IPS-18a (cell line): ENCODE results near the gene SGCE.
"Not testable (repeated sequence)": the region's sequence is repeated elsewhere in the genome, so short reads cannot be mapped to it uniquely, and the experiment has no call there.

Experiments
- H3K27ac ChIP-seq: one replicate; pipeline ENCODE4 v1.5.1; 2013; ENCODE audit warnings: low read length
- H3K27me3 ChIP-seq: one replicate; pipeline ENCODE4 v1.6.1; 2013; ENCODE audit warnings: mild to moderate bottlenecking, low read length; ENCODE audit not compliant: control insufficient read depth, insufficient read depth
- H3K36me3 ChIP-seq: one replicate; pipeline ENCODE4 v1.6.1; 2013; ENCODE audit warnings: low read depth, low read length; ENCODE audit not compliant: control insufficient read depth
- H3K4me1 ChIP-seq: one replicate; pipeline ENCODE4 v1.6.1; 2013; ENCODE audit warnings: low read depth, low read length; ENCODE audit not compliant: control insufficient read depth
- H3K4me3 ChIP-seq: one replicate; pipeline ENCODE4 v1.5.1; 2013; ENCODE audit warnings: low read length
- H3K9ac ChIP-seq: one replicate; pipeline ENCODE4 v1.6.1; 2013; ENCODE audit warnings: mild to moderate bottlenecking, low read length, moderate library complexity
- H3K9me3 ChIP-seq: one replicate; pipeline ENCODE4 v1.6.1; 2013; ENCODE audit warnings: low read depth, low read length; ENCODE audit not compliant: control insufficient read depth

The SGCE gene

DNA sequence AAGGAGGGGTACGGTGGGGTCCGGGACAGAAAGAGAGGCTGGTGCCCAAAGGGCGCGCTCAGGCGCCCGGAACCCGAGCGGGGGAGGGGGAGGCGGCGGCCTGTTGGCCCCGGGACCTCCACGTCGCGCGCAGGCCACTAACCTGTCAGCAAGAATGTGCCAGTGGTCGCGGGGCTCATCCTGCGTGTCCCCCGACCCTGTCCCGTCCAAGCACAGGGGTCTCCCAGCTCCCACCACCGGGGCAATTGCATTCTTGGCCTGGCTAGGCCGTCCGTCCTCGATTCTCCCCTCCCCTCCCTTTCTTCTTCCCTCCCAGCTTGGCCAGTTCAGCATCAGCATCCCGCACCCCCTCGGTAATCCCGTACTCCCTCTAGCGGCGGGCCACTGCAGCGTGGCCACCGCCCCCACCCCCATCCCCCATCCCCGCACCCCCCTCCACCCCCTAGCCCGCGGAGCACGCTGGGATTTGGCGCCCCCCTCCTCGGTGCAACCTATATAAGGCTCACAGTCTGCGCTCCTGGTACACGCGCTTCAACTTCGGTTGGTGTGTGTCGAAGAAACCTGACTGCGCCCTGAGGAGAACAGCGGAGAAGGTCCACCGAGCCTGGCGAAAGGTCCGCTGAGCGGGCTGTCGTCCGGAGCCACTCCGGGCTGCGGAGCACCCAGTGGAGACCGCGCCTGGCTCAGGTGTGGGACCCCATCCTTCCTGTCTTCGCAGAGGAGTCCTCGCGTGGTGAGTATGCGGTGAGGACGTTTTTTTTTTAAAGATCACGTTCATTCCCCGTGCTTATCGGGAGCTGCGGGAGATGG is at the start of gene SGCE:
Gene SGCE, minus strand, starts transcription at position 286 of the 810 bp plus-strand sequence. Its CDS starts 35 bp downstream, at position 251.
- Histone ChIP-seq H3K27ac (peak within 1 kb of the TSS; percentile 34), H3K4me3 (peak within 1 kb of the TSS; percentile 72), H3K36me3 (no peaks in the 10 kb centered on the region), H3K4me1 (peaks cover 13% of the 10 kb centered on the region), H3K9ac (peak within 1 kb of the TSS; percentile 48), H3K27me3 (peaks cover 22% of the 10 kb centered on the region), H3K9me3 (no peaks in the 10 kb centered on the region)

DNA sequence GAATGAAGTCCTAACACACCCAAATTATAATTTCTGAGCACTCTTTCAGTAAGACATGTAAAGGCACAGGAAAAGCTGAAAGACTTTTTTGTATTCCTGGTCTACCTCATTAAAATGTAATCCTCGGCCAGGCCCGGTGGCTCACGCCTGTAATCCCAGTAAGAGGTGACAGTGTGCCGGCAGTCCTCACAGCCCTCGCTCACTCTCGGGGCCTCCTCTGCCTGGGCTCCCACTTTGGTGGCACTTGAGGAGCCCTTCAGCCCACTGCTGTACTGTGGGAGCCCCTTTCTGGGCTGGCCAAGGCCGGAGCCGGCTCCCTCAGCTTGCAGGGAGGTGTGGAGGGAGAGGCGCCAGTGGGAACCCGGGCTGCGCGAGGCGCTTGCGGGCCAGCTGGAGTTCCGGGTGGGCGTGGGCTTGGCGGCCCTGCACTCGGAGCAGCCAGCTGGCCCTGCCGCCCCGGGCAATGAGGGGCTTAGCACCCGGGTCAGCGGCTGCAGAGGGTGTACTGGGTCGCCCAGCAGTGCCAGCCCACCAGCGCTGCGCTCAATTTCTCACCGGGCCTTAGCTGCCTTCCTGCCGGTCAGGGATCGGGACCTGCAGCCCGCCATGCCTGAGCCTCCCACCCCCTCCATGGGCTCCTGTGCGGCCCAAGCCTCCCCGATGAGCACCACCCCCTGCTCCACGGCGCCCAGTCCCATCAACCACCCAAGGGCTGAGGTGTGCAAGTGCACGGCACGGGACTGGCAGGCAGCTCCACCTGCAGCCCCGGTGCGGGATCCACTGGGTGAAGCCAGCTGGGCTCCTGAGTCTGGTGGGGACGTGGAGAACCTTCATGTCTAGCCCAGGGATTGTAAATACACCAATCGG is 49.5 kb upstream of the SGCE start:
- not testable (repeated sequence) for H3K27ac ChIP-seq, H3K9me3 ChIP-seq, H3K9ac ChIP-seq, H3K27me3 ChIP-seq, H3K36me3 ChIP-seq, H3K4me3 ChIP-seq
- peaks cover 11% of the 10 kb centered on the region for H3K4me1 ChIP-seq

- H3K9me3 ChIP-seq, result no peaks in the 10 kb centered on the region
- H3K27me3 ChIP-seq, result no peaks in the 10 kb centered on the region
- H3K9ac ChIP-seq, result peak overlapping the region; percentile 8
- peak overlapping the region; percentile 22 for H3K27ac ChIP-seq
- peaks cover 11% of the 10 kb centered on the region for H3K4me1 ChIP-seq
- H3K4me3 ChIP-seq, result no peak overlapping the region
- H3K36me3 ChIP-seq, result no peaks in the 10 kb centered on the region
Observed at GRCh38 chr7:94701555-94701973, 45.6 kb upstream of the SGCE start.

- H3K27ac ChIP-seq, result no peak overlapping the region
- H3K9ac ChIP-seq, result no peak overlapping the region
- no peaks in the 10 kb centered on the region for H3K27me3 ChIP-seq
Observed at GRCh38 chr7:94700926-94701554, 45.1 kb upstream of the SGCE start.

GRCh38 chr7:94698275-94698674 is 42.3 kb upstream of the SGCE start:
- Histone ChIP-seq H3K9me3 (no peaks in the 10 kb centered on the region), H3K27ac (no peak overlapping the region), H3K9ac (no peak overlapping the region), H3K4me1 (peaks cover 11% of the 10 kb centered on the region), H3K4me3 (no peak overlapping the region), H3K36me3 (no peaks in the 10 kb centered on the region), H3K27me3 (no peaks in the 10 kb centered on the region)

More at GRCh38 chr7:94700926-94701554, 45.1 kb upstream of the SGCE start:
- H3K36me3 ChIP-seq, result no peaks in the 10 kb centered on the region
- no peak overlapping the region for H3K4me3 ChIP-seq
- H3K9me3 ChIP-seq, result no peaks in the 10 kb centered on the region
- H3K4me1 ChIP-seq, result peaks cover 11% of the 10 kb centered on the region

DNA sequence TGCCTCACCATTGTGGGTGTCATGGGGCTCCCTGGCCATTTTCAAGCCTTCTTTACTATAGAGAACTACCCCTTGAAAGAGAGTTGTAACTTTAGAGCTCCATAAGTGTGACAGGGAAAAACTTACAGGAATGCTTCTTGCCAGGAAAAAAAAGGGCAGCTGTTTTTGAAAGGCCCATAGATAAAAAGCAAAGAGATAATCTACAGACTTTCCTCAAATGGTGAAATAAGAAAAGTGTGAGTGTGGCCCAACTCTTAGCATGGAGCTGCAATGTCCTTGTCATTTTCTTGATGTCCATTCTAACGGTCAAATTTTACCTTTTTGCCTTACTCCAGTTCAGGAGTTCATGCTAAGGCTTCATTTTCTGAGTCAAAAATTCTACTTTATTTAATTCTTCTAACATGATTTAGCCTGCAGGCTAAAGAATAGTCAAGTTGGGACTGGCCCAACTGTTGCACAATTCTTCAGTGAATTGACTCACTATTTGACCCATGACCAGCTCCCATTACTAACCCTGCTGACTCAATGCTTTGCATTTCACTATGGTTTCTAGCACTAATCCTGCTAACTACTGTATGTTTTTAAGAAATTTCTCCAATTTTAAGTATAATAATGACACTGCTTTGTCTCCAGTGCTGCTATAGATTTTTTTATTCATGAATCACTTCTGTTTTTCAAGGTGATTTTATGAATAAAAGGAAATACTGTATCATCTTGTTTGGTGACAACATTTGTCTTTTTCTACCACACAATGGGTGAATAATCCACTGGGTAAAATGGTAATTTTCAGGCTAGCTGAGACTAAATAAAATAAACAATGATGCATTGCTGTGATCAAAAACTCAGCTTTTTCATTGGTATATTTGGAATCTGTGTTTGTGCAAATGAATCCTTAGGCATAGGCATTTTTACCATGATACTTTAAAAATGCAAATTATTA is 41.4 kb upstream of the SGCE start:
- Histone ChIP-seq H3K36me3 (no peaks in the 10 kb centered on the region), H3K4me1 (peaks cover 8% of the 10 kb centered on the region), H3K4me3 (no peak overlapping the region), H3K27me3 (no peaks in the 10 kb centered on the region), H3K9ac (no peak overlapping the region), H3K9me3 (no peaks in the 10 kb centered on the region), H3K27ac (no peak overlapping the region)

- Histone ChIP-seq H3K9me3 (no peaks in the 10 kb centered on the region), H3K4me3 (no peak overlapping the region), H3K27me3 (no peaks in the 10 kb centered on the region), H3K27ac (no peak overlapping the region), H3K4me1 (no peaks in the 10 kb centered on the region), H3K36me3 (no peaks in the 10 kb centered on the region), H3K9ac (no peak overlapping the region)
Observed at GRCh38 chr7:94687810-94688209, 31.9 kb upstream of the SGCE start.

DNA sequence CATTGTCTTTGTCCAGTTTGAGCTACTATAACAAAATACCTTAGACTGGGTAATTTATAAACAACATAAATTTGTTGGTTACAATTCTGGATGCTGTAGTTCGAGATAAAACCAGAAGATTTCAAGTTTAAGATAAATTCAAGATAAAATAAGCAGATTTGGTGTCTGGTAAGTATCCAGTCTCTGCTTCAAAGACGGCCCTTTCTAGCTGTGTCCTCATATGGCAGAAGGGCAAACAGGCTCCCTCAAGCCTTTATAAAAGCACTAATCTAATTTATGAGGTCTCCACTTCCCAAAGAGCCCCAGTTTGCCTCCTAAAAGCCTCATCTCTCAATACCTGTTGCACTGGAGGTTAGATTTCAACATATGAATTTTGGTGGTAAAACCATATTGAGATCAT is 31.1 kb upstream of the SGCE start:
- Histone ChIP-seq H3K9me3 (no peaks in the 10 kb centered on the region), H3K36me3 (no peaks in the 10 kb centered on the region), H3K4me1 (no peaks in the 10 kb centered on the region), H3K9ac (no peak overlapping the region), H3K4me3 (no peak overlapping the region), H3K27ac (no peak overlapping the region), H3K27me3 (no peaks in the 10 kb centered on the region)

DNA sequence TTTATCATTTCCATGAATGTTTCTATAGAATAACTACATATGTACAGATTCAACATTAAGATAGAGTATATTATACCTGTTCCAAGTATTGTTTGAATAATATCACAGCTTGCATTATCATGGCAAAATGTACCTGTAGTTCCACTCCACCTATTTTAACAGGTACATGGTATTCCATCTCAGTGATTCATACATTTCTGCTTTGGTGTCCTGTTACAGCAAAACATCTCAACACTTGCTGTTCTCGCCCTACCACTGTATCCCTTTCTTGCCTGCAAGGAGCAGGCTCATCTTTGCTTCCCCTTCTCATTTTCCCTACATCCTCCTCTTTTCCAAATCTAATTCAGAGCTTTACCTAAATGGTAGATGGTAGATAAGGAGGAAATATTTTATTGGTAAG is 27.1 kb upstream of the SGCE start:
- Histone ChIP-seq H3K9ac (no peak overlapping the region), H3K4me3 (no peak overlapping the region)

DNA sequence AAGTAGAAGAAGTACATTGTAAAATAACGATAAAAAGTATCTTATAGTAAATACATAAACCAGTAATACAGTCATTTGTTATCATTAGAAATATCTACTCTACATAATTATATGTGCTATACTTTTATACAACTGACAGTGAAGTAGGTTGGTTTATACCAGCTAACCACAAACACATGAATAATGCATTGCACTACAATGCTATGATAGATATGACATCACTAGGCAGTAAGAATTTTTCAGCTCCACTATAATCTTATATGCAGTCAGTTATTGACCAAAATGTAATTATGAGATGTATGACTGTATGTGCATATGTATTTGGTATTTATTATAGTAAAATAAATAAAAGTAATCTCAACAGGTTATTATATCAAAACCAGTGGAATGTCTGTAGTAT is 23.4 kb upstream of the SGCE start:
- H3K4me3 ChIP-seq, result no peak overlapping the region
- no peaks in the 10 kb centered on the region for H3K4me1 ChIP-seq
- H3K9me3 ChIP-seq, result no peaks in the 10 kb centered on the region
- no peak overlapping the region for H3K27ac ChIP-seq
- no peak overlapping the region for H3K9ac ChIP-seq
- H3K27me3 ChIP-seq, result no peaks in the 10 kb centered on the region
- H3K36me3 ChIP-seq, result no peaks in the 10 kb centered on the region

More for the DNA sequence above, 27.1 kb upstream of the SGCE start:
- Histone ChIP-seq H3K4me1 (no peaks in the 10 kb centered on the region), H3K27me3 (no peaks in the 10 kb centered on the region), H3K27ac (no peak overlapping the region), H3K36me3 (no peaks in the 10 kb centered on the region), H3K9me3 (no peaks in the 10 kb centered on the region)
